ENCODE results near the gene POLR1E.
A peak's percentile ranks its signal among the peaks of the same experiment; 100 is the strongest.
"Not testable (repeated sequence)": the region's sequence is repeated elsewhere in the genome, so short reads cannot be mapped to it uniquely, and the experiment has no call there.

Gene POLR1E

DNA sequence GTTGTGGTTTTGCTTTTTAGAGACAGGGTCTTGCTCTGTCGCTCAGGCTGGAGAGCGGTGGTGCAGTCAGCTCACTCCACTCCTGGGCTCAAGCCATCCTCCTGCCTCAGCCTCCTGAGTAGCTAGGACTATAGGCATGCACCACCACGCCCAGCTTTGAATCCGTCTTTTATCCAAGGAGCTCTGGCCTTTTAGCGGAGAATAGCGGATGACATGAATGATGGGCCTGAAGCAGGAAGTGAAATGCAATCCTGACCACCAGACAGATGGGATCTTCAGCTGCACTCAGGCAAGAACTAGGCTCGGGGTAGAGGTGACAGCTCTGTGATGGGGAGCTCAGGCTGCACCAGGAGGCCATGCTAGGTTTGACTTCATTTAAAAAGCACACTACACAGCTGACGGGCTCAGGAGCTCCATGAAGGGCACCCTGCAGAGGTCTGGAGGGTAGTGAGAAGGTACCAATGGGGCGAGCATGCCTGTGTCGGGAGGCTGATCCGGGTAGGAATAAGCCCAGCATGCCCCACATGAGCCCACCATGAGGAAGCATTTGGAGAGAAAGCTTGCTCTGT is 21.9 kb downstream of the POLR1E start:
- no peak for DNase-seq

DNA sequence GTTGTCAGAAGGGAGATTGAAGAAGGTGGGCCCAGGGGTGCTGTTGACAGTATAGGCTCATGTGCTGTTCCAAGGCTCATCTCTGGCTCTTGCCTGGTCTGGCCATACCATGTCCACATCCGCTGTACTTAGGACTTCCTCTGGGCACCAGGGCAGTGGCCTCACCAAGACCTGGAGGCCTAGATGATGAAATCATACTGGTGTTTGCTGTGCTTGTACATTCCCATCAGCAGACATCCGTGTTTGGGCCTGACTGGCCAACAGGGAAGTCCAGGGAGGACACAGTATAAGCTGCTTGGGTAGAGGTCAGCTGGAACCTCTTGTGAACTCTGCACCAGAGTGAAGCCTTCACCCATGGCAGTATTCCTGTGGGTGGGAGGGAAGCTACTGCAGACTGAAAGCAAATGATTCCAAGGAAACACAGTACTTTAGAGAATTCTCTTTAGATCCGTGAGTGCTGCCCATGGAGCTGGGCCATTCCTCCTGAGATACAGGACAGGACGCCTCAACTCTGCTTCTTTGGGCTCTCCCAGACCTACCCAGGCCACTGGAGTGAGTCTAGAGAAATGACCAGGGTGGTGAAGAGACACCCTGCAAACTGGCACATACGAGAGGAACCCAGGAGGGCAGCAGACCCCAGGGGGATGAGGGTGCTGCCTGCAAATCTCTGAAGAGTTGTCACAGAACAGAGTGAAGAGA is 22.5 kb downstream of the POLR1E start:
- no peak for DNase-seq

DNA sequence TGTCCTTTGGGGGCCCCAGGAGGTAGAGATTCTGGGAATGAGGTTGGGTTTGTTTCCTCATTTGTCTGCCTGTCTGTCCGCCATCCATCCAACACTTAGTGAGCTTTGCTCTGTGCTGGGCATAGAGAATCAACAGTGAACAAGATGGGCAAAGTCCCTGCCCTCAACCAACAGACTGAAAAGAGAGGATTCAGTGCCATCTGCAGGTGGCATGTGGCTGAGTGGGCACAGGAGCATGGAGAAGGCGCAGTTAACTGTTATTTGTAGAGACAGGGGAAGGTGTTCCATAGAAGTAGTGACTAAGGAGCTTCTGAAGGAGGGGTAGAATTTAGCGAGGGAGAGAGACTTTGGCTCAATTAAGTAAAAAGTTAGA is 23.1 kb downstream of the POLR1E start:
- DNase-seq, result no peak

DNA sequence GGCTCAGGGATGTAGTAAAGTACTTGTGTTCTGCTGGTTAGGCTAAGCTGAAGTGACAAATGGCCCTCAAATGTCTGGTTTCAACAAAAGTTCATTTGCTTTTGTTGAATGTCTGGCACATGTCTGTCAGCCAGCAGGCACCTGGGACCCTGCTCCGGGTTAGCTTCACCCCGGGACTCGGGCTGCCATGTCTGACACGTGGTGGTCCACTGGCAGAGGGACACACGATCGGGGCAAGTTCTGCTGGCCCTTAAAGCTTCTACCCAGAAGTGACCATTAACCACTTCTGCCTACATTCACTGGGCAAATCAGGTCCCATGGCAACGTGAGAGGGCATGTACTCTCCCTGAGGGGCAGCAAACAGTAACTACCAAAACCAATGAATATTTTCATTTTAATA is 23.8 kb downstream of the POLR1E start:
- no peak for DNase-seq

DNA sequence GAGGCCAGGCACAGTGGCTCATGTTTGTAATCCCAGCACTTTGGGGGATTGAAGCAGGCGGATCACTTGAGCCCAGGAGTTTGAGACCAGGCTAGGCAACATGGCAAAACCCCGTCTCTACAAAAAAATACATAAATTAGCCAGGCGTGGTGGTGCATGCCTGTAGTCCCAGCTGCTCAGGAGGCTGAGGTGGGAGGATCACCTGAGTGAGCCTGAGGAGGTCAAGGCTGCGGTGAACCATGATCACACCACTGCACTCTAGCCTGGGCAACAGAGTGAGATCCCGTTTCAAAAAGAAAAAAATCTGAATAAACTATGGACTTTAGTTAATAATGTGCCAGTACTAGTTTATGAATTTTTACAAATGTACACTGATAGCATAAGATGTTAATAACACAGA is 24.3 kb downstream of the POLR1E start:
- DNase-seq, result not testable (repeated sequence)

DNA sequence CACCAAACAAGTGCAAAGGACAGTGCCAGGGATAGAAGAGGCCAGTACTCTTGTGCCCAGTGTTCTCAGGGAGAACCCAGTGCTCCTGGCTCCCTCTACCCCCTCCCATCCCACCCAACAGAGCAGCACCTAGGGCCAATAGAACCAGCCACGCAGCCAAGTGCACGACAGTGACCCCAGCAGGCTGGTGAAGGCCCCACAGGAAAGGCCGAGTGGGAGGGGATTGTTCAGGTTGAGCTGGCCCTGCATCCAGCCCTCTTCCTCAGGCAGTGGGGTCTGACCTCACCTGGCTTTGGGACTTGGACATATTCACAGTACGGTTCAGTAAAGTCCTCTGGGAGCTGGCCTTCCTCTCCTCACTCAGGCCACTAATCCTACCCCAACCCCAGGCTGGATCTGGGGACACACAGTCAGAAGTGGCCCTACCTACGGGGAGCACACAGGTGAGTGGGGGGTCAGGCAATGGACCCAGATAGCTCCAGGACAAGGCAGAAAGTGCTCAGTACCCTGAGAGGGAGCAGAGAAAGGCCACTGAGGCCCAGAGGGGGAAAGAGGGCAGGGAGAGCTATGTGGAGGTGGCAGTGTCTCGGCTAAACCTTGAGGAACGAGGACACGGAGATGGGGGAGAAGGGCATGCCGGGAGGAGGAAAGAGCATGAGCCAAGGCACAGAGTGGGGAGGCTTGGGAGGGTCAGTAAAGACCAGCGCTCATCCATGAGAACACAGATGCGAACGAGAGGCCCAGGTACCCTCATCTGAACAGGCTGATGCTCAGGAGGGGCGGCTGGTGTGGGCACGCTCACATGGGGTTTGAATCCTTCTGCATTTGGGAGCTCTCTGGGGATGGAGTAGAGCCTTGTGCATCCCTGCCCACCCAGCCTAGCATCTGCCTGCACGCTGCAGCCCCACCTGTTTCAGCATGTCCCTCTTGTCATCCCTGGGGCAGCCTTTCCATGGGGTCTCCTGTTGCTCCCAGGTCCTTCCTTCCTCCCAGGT is 25.6 kb downstream of the POLR1E start:
- no peak for DNase-seq

DNA sequence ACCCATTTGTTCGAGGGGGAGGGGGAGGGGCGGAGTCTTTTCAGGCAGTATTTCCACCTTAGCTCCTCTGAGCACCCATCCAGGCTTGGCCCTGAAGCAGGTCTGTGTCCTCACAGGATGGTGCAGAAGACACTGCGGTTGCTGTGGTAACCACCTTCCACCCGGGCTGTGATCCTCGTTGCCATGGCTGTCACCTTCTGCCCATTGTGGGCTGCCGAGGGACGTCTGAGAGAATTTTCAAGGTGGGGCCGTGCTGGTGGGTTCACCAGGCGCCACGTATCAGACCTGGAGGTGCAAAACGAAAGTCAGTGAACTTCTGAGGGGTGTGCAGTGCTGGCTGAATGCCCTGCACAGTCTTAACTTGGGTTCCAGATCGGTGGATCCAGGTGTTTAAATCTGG is 26.7 kb downstream of the POLR1E start:
- DNase-seq, result no peak

DNA sequence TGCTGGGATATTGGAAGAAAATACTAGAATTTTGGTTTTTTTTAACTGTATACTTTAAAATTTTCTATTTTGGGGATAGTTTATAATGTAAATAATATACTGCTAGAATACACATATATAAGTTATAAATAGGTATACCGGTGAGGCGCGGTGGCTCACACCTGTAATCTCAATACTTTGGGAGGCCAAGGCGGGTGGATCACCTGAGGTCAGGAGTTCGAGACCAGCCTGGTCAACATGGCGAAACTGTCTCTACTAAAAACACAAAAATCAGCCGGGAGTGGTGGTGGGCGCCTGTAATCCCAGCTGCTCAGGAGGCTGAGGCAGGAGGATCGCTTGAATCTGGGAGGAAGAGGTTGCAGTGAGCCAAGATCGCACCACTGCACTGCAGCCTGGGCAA is 28.7 kb downstream of the POLR1E start:
- not testable (repeated sequence) for DNase-seq

DNA sequence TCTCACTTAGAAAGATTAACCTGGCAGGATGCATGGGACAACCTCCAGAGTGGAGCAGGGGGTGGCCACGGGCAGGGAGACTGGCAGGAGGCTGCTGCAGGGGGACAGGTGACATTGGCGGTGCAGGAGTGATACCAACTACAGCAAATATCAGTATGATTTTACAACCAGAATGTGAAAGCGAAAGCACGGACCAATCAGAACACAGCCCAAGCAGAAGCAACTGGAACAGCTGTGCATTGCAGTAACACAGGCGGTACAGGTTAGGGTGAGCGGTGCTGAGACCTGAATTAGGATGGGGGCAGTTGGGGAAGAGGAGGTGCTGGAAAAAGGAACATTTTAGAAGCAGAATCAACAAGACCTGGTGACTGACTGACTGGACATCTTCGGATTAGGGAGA is 29.3 kb downstream of the POLR1E start:
- no peak for DNase-seq

DNA sequence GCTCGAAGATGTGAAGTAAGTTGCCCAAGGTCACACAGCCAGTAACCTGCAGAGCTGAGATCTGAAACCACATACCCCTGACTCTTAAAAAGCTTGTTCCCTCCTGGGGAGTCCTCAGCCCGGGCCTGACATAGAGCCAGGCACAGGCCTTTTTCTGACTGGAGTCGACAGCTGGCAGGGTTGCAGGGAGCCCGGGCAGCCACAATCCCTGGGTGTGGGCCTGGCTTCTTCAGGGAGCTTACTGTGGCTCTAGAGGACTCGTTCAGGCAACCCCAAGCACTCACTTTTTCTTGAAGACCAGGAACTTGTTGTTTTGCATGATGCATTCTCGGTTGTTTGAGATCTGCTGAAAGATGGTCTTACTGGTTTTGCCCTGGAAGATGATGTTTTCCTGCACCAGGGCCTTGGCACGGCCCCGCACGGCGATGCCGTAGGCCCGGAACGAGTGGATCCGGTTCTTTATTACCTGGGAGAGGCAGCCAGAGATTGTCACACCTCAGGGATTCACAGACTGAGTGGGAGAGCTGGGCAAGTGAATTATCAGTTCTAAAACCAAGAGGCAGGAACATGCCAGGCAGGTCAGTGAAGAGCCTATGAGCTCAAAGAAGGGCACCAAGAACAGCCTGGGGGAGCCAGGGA is 30.0 kb downstream of the POLR1E start:
- no peak for DNase-seq

DNA sequence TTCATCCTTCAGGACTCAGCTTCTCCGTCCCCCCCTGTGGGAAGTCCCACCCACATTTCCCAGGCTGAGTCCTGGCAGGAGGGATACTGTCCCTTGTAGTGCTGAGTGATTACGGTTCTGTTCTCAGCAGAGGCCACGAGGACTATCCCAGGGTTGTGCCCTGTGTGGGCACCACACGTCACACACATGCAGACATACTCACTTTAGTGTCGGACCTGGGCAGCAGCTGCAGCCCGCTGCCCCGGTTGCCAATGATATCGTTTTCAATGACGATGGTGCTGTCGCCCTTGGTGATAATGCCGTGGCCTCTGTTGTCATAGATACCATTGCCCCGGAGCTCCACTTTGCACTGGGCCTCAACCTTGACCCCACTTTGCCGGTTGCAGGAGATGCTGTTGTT is 32.2 kb downstream of the POLR1E start:
- DNase-seq, result no peak

DNA sequence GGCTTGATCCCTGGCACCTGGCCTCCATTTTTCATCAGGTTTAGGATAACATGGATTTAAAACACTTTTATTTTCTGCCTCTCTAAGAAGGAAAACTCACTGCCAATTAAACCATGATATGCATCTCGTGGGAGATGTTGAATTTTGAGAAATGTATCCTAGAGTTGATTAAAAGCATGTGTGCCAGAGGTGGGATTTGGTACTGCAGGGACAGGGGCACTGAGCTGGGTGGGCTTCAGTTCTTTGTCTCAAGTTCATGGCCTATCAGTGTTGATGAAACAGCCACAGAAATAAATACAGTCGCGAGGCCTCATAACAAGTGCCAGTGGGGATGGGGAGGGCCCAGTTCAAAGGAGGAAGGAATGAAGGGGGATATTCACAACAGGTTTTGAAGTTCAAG is 34.9 kb downstream of the POLR1E start:
- DNase-seq, result no peak

DNA sequence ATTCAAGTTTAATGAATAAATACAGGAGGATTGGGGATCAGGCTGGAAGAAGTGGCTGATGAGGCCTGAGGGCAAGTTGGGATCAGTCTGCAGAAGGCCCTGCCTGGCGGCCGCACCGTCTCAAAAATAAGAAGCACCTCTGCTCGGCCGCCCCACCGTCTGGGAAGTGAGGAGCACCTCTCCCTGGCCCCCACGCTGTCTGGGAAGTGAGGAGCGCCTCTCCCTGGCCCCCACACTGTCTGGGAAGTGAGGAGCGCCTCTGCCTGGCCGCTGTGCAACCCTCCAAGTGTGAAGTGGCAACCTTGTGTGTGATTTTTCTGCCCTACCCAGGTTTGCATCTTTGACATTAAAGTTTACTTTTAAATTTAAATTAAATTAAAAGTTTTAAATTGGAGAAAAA is 35.4 kb downstream of the POLR1E start:
- no peak for DNase-seq

DNA sequence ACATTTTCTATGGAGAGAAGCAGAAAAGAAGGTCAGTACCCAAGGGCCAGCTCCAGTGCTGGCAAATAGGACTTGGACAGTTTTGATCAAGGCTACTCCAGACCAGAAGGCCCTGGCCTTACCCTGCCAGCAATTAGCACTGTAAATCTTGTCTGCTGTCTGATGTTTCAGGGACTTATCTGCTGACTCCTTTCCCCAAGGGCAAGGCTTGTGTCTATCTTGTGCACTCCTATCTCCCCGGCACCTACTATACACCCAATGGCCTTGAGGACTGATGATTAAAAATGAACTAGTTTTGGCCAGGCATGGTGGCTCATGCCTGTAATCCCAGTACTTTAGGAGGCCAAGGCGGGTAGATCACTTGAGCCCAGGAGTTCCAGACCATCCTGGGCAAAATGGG is 37.2 kb downstream of the POLR1E start:
- no peak for DNase-seq

DNA sequence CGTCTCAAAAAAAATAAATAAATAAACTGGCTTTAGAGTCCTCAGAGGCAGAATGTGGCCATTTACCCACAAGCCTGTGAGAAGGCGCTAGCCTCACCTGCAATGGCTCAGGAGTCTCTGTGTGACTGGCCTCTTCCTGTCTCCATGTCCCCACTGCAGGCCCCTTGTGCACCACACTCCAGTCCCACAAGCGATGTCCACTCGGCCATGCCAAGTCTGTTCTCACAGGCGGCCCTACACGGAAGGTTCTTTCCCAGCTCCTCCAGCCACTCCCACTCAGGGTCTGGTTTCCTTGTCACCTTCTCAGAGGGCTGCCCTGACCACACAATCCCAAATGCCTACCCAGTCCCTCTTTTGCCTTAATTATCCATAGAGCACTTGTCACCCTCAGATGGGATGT is 38.2 kb downstream of the POLR1E start:
- DNase-seq, result no peak

DNA sequence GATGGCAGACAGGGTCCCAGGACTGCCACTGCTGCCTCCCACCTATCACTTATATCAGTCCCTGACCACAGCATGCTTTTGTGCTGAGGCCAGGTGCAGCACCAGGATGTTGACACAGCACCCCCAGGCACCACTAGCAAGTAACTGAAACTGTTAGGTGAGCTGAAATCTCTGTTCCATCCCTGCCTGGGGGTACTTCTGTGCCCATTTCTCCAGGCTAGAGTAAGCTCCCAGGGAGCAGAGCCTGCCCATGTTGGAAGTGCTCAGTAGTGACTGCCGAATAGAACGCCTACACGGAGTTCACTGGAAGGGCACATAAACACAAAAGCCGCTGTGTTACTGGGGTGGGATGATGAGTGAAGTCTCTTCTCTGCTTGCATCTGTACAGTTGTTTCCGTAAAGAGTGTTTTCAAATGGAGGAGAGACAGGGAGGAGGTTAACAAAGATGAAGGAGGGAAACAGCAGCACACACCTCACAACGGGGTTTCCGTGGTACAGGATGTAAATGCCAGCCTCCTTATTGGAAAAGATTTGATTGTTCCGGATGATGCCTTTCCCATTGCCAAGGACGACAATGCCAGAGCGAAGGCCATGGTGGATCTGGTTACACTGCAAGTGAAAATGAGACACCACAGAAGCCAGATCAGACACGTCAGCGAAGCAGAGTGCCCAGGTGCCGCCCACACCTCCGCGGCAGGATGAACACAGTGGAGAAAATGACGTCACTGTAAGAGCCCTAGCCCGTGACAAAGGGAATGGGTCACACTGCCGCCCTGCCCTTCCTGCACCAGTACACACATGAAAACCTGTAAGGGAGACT is 43.1 kb downstream of the POLR1E start:
- DNase-seq, result peak; percentile 15

DNA sequence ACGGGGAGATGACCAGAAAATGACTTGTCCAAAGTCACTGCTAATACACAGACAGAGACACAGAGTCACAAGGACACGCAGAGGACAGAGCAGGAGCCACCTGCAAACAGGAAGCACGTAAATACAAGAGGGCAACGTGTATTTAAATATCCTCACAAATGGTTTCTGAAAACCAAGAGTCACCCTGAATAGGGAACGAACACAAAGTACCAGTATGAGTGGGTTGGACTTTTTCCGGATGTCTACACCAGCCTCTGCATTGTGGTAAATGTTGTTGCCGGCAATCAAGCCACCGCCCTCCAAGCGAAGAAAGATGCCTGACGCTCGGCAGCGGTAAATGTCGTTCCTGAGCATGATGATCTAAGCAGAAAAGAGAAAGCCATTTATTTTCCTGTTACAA is 46.0 kb downstream of the POLR1E start:
- DNase-seq, result no peak

DNA sequence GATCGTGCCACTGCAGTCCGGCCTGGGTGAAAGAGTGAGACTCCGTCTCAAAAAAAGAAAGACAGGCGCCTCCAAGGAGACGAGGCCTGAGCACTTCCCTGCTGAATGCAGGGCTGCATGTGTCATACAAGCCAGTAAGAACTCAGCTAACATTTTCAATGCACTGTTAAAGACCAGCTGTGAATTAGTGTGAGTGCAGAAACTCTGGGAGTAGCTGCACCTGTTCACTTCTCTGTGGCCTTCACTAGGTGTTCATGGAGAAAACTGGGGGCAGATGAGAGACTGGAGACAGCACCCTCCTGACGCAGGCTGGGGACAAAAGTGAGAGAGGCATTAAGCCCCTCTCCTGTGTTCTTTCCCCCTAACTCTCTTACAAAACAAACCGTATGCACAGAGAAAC is 48.7 kb downstream of the POLR1E start:
- DNase-seq, result no peak

DNA sequence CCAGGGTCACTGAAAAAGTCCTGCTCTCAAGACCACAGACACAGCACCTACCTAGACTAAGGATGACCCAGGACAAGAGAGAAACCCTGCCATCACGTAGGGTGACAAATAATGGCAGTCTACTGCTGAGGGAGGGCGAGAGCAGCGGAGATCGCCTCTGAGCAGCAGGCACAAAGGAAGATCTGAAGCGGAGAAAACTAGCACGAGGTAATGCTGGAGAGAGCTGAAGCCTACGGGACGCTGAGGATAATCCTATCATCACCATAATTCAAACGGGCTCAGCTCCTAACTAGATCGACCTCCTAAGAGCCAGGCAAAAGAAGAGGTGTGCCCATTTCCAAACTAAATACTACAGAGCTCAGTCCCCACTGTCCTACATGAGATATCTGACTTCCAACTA is 49.2 kb downstream of the POLR1E start:
- DNase-seq, result no peak

DNA sequence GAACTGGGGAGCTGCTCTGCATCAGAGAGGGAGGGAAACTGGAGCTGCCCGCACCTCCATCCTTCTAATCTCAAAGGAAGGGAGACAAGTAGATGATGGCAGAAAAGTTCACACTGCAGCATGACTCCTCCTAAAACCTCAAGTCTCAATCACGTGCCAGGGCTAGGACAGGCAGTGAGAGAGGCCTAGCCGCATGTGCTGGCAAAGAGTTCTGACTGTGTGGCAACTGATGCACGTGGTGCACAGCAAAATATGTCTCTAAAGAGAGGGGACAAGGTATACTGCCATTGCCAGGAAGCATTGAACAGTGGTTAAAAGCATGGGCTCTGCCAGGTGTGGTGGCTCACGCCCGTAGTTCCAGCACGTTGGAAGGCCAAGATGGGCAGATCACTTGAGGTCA is 52.4 kb downstream of the POLR1E start:
- no peak for DNase-seq

DNA sequence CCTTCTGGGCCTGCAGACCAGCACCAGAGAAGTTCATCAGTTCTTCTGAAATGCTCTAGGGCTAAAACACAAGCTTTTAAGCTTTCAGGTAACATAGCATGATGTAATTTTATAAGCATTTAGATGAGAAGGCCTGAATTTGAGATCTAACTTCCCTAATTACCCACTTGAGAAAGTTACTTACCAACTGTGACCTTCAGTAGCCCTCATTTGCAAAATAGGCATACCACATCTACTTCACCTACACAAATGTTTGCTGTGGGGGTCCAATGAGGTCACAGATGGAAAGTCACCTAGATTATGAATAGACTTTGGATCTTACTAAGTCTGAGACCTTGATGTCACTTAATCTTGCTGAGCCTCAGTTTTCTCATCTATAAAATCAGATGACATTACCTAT is 53.9 kb downstream of the POLR1E start:
- DNase-seq, result no peak

DNA sequence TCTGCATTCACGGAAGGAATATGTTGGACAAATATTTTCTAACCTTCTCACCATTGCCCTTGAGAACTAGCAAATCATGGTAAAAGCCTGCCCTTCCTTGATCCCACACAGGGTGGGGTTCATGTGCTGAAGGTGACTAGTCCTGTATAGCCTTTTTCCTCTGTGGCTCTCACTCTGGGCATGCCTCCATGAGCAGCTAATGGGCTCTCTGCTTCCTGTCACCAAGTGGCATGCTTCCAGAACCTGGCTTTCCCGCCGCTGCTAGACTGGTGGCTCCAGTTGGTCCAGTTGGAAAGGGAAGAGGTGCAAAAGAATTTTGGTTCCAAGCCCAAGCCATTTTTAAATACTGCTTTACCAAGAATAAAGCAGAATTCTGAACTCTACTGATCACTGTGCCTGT is 54.9 kb downstream of the POLR1E start:
- DNase-seq, result no peak

DNA sequence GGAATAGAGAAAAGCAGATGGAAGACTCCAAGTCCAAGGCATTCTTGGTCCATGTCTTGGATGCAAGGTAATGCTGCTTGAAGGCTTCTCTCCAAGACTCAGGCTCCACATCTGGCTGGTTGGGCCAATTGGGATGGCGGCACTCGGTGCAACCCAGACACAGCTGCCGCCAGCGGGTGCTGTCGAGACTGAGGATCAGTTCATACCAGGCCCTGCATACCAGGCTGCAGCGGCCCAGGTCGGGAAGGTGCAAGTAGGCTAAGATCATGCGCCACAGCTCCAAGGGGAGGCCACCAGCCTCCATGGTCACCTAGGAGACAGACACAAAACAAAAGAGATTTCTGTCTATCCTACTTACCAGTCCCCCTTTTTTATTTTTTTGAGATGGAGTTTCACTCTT is 55.7 kb downstream of the POLR1E start:
- DNase-seq, result no peak

Data from NCI-H1105 treated with DMSO at 0.1 percent for 48 hours (cell line).